Measurements from ENCODE around the gene RDH5.

Gene RDH5

GRCh38 chr12:55684761-55685370, 35.3 kb upstream of the RDH5 start:
- Histone ChIP-seq H3K27me3 (replicated peaks; ENCODE audit: control insufficient read depth, insufficient read depth, low read length, poor library complexity, severe bottlenecking) (peaks cover 10% of the 10 kb centered on the region), H3K4me3 (ENCODE audit: insufficient read depth, low read depth, low read length, poor library complexity, severe bottlenecking) (no peak overlapping the region), H3K36me3 (ENCODE audit: control insufficient read depth, insufficient read depth, low read length) (no peaks in the 10 kb centered on the region), H3K27ac (ENCODE audit: insufficient read depth, low read length, poor library complexity, severe bottlenecking) (no peak overlapping the region), H3K4me1 (ENCODE audit: control insufficient read depth, insufficient read depth, low read length, poor library complexity, severe bottlenecking) (no peaks in the 10 kb centered on the region), H3K9me3 (ENCODE audit: control insufficient read depth, low read length) (no peaks in the 10 kb centered on the region)
- DNase-seq: no peak

GRCh38 chr12:55685671-55686070, 34.5 kb upstream of the RDH5 start:
- Histone ChIP-seq H3K27me3 (replicated peaks; ENCODE audit: control insufficient read depth, insufficient read depth, low read length, poor library complexity, severe bottlenecking) (peaks cover 7% of the 10 kb centered on the region), H3K4me3 (ENCODE audit: insufficient read depth, low read depth, low read length, poor library complexity, severe bottlenecking) (no peak overlapping the region), H3K9me3 (ENCODE audit: control insufficient read depth, low read length) (no peaks in the 10 kb centered on the region), H3K4me1 (ENCODE audit: control insufficient read depth, insufficient read depth, low read length, poor library complexity, severe bottlenecking) (no peaks in the 10 kb centered on the region), H3K27ac (ENCODE audit: insufficient read depth, low read length, poor library complexity, severe bottlenecking) (no peak overlapping the region), H3K36me3 (ENCODE audit: control insufficient read depth, insufficient read depth, low read length) (no peaks in the 10 kb centered on the region)
- DNase-seq: no peak

- Histone ChIP-seq H3K36me3 (ENCODE audit: control insufficient read depth, insufficient read depth, low read length) (no peaks in the 10 kb centered on the region), H3K4me1 (ENCODE audit: control insufficient read depth, insufficient read depth, low read length, poor library complexity, severe bottlenecking) (no peaks in the 10 kb centered on the region), H3K4me3 (ENCODE audit: insufficient read depth, low read depth, low read length, poor library complexity, severe bottlenecking) (no peak overlapping the region), H3K27ac (ENCODE audit: insufficient read depth, low read length, poor library complexity, severe bottlenecking) (no peak overlapping the region), H3K9me3 (ENCODE audit: control insufficient read depth, low read length) (no peaks in the 10 kb centered on the region), H3K27me3 (replicated peaks; ENCODE audit: control insufficient read depth, insufficient read depth, low read length, poor library complexity, severe bottlenecking) (peaks cover 3% of the 10 kb centered on the region)
- no peak for DNase-seq
These were observed 33.7 kb upstream of the RDH5 start for GRCh38 chr12:55686366-55687010.

- no peak overlapping the region for H3K27ac ChIP-seq (ENCODE audit: insufficient read depth, low read length, poor library complexity, severe bottlenecking)
- DNase-seq: no peak
- H3K4me3 ChIP-seq (ENCODE audit: insufficient read depth, low read depth, low read length, poor library complexity, severe bottlenecking): no peak overlapping the region
- no peaks in the 10 kb centered on the region for H3K4me1 ChIP-seq (ENCODE audit: control insufficient read depth, insufficient read depth, low read length, poor library complexity, severe bottlenecking)
- no peaks in the 10 kb centered on the region for H3K36me3 ChIP-seq (ENCODE audit: control insufficient read depth, insufficient read depth, low read length)
- no peaks in the 10 kb centered on the region for H3K9me3 ChIP-seq (ENCODE audit: control insufficient read depth, low read length)
- H3K27me3 ChIP-seq (replicated peaks; ENCODE audit: control insufficient read depth, insufficient read depth, low read length, poor library complexity, severe bottlenecking): no peaks in the 10 kb centered on the region
These were observed 32.4 kb upstream of the RDH5 start for GRCh38 chr12:55687746-55688145.

GRCh38 chr12:55688716-55689655, 31.2 kb upstream of the RDH5 start:
- Histone ChIP-seq H3K27ac (ENCODE audit: insufficient read depth, low read length, poor library complexity, severe bottlenecking) (no peak overlapping the region), H3K36me3 (ENCODE audit: control insufficient read depth, insufficient read depth, low read length) (no peaks in the 10 kb centered on the region), H3K4me3 (ENCODE audit: insufficient read depth, low read depth, low read length, poor library complexity, severe bottlenecking) (no peak overlapping the region), H3K9me3 (ENCODE audit: control insufficient read depth, low read length) (no peaks in the 10 kb centered on the region), H3K4me1 (ENCODE audit: control insufficient read depth, insufficient read depth, low read length, poor library complexity, severe bottlenecking) (no peaks in the 10 kb centered on the region), H3K27me3 (replicated peaks; ENCODE audit: control insufficient read depth, insufficient read depth, low read length, poor library complexity, severe bottlenecking) (no peaks in the 10 kb centered on the region)
- DNase-seq: no peak

GRCh38 chr12:55692631-55693322, 27.4 kb upstream of the RDH5 start:
- Histone ChIP-seq H3K36me3 (ENCODE audit: control insufficient read depth, insufficient read depth, low read length) (no peaks in the 10 kb centered on the region), H3K4me1 (ENCODE audit: control insufficient read depth, insufficient read depth, low read length, poor library complexity, severe bottlenecking) (no peaks in the 10 kb centered on the region), H3K4me3 (ENCODE audit: insufficient read depth, low read depth, low read length, poor library complexity, severe bottlenecking) (no peak overlapping the region), H3K9me3 (ENCODE audit: control insufficient read depth, low read length) (no peaks in the 10 kb centered on the region), H3K27ac (ENCODE audit: insufficient read depth, low read length, poor library complexity, severe bottlenecking) (no peak overlapping the region), H3K27me3 (replicated peaks; ENCODE audit: control insufficient read depth, insufficient read depth, low read length, poor library complexity, severe bottlenecking) (no peaks in the 10 kb centered on the region)
- no peak for DNase-seq

- Histone ChIP-seq H3K36me3 (ENCODE audit: control insufficient read depth, insufficient read depth, low read length) (no peaks in the 10 kb centered on the region), H3K4me1 (ENCODE audit: control insufficient read depth, insufficient read depth, low read length, poor library complexity, severe bottlenecking) (no peaks in the 10 kb centered on the region), H3K27me3 (replicated peaks; ENCODE audit: control insufficient read depth, insufficient read depth, low read length, poor library complexity, severe bottlenecking) (no peaks in the 10 kb centered on the region), H3K4me3 (ENCODE audit: insufficient read depth, low read depth, low read length, poor library complexity, severe bottlenecking) (no peak overlapping the region), H3K27ac (ENCODE audit: insufficient read depth, low read length, poor library complexity, severe bottlenecking) (no peak overlapping the region), H3K9me3 (ENCODE audit: control insufficient read depth, low read length) (no peaks in the 10 kb centered on the region)
- DNase-seq: no peak
These were observed 26.6 kb upstream of the RDH5 start for GRCh38 chr12:55693323-55694187.

GRCh38 chr12:55694188-55694515, 26.0 kb upstream of the RDH5 start:
- no peaks in the 10 kb centered on the region for H3K27me3 ChIP-seq (replicated peaks; ENCODE audit: control insufficient read depth, insufficient read depth, low read length, poor library complexity, severe bottlenecking)
- no peaks in the 10 kb centered on the region for H3K9me3 ChIP-seq (ENCODE audit: control insufficient read depth, low read length)
- H3K27ac ChIP-seq (ENCODE audit: insufficient read depth, low read length, poor library complexity, severe bottlenecking): no peak overlapping the region
- no peak overlapping the region for H3K4me3 ChIP-seq (ENCODE audit: insufficient read depth, low read depth, low read length, poor library complexity, severe bottlenecking)
- H3K4me1 ChIP-seq (ENCODE audit: control insufficient read depth, insufficient read depth, low read length, poor library complexity, severe bottlenecking): no peaks in the 10 kb centered on the region
- H3K36me3 ChIP-seq (ENCODE audit: control insufficient read depth, insufficient read depth, low read length): no peaks in the 10 kb centered on the region
- DNase-seq: no peak

GRCh38 chr12:55694651-55695050, 25.5 kb upstream of the RDH5 start:
- Histone ChIP-seq H3K36me3 (ENCODE audit: control insufficient read depth, insufficient read depth, low read length) (no peaks in the 10 kb centered on the region), H3K9me3 (ENCODE audit: control insufficient read depth, low read length) (no peaks in the 10 kb centered on the region), H3K4me3 (ENCODE audit: insufficient read depth, low read depth, low read length, poor library complexity, severe bottlenecking) (no peak overlapping the region), H3K27me3 (replicated peaks; ENCODE audit: control insufficient read depth, insufficient read depth, low read length, poor library complexity, severe bottlenecking) (no peaks in the 10 kb centered on the region), H3K4me1 (ENCODE audit: control insufficient read depth, insufficient read depth, low read length, poor library complexity, severe bottlenecking) (no peaks in the 10 kb centered on the region), H3K27ac (ENCODE audit: insufficient read depth, low read length, poor library complexity, severe bottlenecking) (no peak overlapping the region)
- DNase-seq: no peak

Data from effector memory CD4-positive, alpha-beta T cell (primary cell).